ENCODE data around the gene VTI1A.

The VTI1A gene

GRCh38 chr10:112815269-112816032 lies 368.4 kb downstream of the VTI1A start:
- ATAC-seq, result no peak

- ATAC-seq, result no peak
Observed at GRCh38 chr10:112816033-112816430, 369.0 kb downstream of the VTI1A start.

GRCh38 chr10:112816891-112817290 lies 369.9 kb downstream of the VTI1A start:
- ATAC-seq, result no peak

- ATAC-seq, result no peak
Observed at GRCh38 chr10:112817981-112818777, 371.2 kb downstream of the VTI1A start.

- ATAC-seq, result no peak
Observed at GRCh38 chr10:112819231-112819630, 372.2 kb downstream of the VTI1A start.

GRCh38 chr10:112820320-112820719 lies 373.3 kb downstream of the VTI1A start:
- ATAC-seq, result no peak

- no peak for ATAC-seq
Observed at GRCh38 chr10:112821038-112821437, 374.0 kb downstream of the VTI1A start.

- ATAC-seq, result no peak
Observed at GRCh38 chr10:112821663-112822062, 374.6 kb downstream of the VTI1A start.

- ATAC-seq, result no peak
Observed at GRCh38 chr10:112823007-112823406, 376.0 kb downstream of the VTI1A start.

GRCh38 chr10:112823604-112824003 lies 376.6 kb downstream of the VTI1A start:
- no peak for ATAC-seq

- ATAC-seq, result no peak
Observed at GRCh38 chr10:112826018-112826697, 379.1 kb downstream of the VTI1A start.

- ATAC-seq, result no peak
Observed at GRCh38 chr10:112827086-112827485, 380.1 kb downstream of the VTI1A start.

- ATAC-seq, result no peak
Observed at GRCh38 chr10:112827951-112828350, 380.9 kb downstream of the VTI1A start.

GRCh38 chr10:112831859-112832258 lies 384.8 kb downstream of the VTI1A start:
- no peak for ATAC-seq

- no peak for ATAC-seq
Observed at GRCh38 chr10:112832361-112832878, 385.4 kb downstream of the VTI1A start.

- no peak for ATAC-seq
Observed at GRCh38 chr10:112832959-112833358, 385.9 kb downstream of the VTI1A start.

- ATAC-seq, result no peak
Observed at GRCh38 chr10:112834751-112835181, 387.8 kb downstream of the VTI1A start.

GRCh38 chr10:112835217-112835715 lies 388.3 kb downstream of the VTI1A start:
- ATAC-seq, result no peak

GRCh38 chr10:112835944-112836451 lies 389.0 kb downstream of the VTI1A start:
- no peak for ATAC-seq

- ATAC-seq, result no peak
Observed at GRCh38 chr10:112838784-112839481, 391.9 kb downstream of the VTI1A start.

GRCh38 chr10:112839928-112840654 lies 393.1 kb downstream of the VTI1A start:
- ATAC-seq, result no peak
